ENCODE data around the gene REG3G. TPM values are rescaled to one million over a fixed set of nuclear protein-coding genes. Genes with fewer than 3 reads are reported as not detected.
A peak's percentile ranks its signal among the peaks of the same experiment; 100 is the strongest.

Gene REG3G
- not detected in 2 replicates for total RNA-seq (2014; rRNA removed; shearing (Covaris generic))

- no peak for DNase-seq (ENCODE audit: low spot score)
Measured at GRCh38 chr2:79025421-79025820, at the start of gene REG3G. REG3G (plus strand) TSS chr2:79025702; CDS start chr2:79026094, 392 bp downstream.

GRCh38 chr2:78977661-78978145, 47.8 kb upstream of the REG3G start:
- DNase-seq (ENCODE audit: low spot score): no peak

GRCh38 chr2:78978340-78978739, 47.2 kb upstream of the REG3G start:
- no peak for DNase-seq (ENCODE audit: low spot score)

GRCh38 chr2:78979380-78980151, 45.9 kb upstream of the REG3G start:
- peak; percentile 52 for DNase-seq (ENCODE audit: low spot score)

- no peak for DNase-seq (ENCODE audit: low spot score)
Measured at GRCh38 chr2:78980152-78980465, 45.4 kb upstream of the REG3G start.

GRCh38 chr2:78980871-78981270, 44.6 kb upstream of the REG3G start:
- no peak for DNase-seq (ENCODE audit: low spot score)

- DNase-seq (ENCODE audit: low spot score): no peak
Measured at GRCh38 chr2:78982638-78983330, 42.7 kb upstream of the REG3G start.

GRCh38 chr2:78984386-78984785, 41.1 kb upstream of the REG3G start:
- DNase-seq (ENCODE audit: low spot score): peak; percentile 25

- DNase-seq (ENCODE audit: low spot score): no peak
Measured at GRCh38 chr2:78985558-78985957, 39.9 kb upstream of the REG3G start.

- DNase-seq (ENCODE audit: low spot score): no peak
Measured at GRCh38 chr2:78989051-78989450, 36.5 kb upstream of the REG3G start.

- DNase-seq (ENCODE audit: low spot score): no peak
Measured at GRCh38 chr2:78992451-78992806, 33.1 kb upstream of the REG3G start.

GRCh38 chr2:78992807-78993517, 32.5 kb upstream of the REG3G start:
- no peak for DNase-seq (ENCODE audit: low spot score)

GRCh38 chr2:78993518-78994148, 31.9 kb upstream of the REG3G start:
- DNase-seq (ENCODE audit: low spot score): no peak

GRCh38 chr2:78994789-78995188, 30.7 kb upstream of the REG3G start:
- DNase-seq (ENCODE audit: low spot score): no peak

- peak; percentile 17 for DNase-seq (ENCODE audit: low spot score)
Measured at GRCh38 chr2:78999406-78999805, 26.1 kb upstream of the REG3G start.

GRCh38 chr2:79000008-79000576, 25.4 kb upstream of the REG3G start:
- no peak for DNase-seq (ENCODE audit: low spot score)

GRCh38 chr2:79001285-79001684, 24.2 kb upstream of the REG3G start:
- DNase-seq (ENCODE audit: low spot score): no peak

- DNase-seq (ENCODE audit: low spot score): no peak
Measured at GRCh38 chr2:79004680-79005079, 20.8 kb upstream of the REG3G start.

GRCh38 chr2:79005216-79005615, 20.3 kb upstream of the REG3G start:
- DNase-seq (ENCODE audit: low spot score): no peak

GRCh38 chr2:79009388-79009787, 16.1 kb upstream of the REG3G start:
- no peak for DNase-seq (ENCODE audit: low spot score)

- DNase-seq (ENCODE audit: low spot score): no peak
Measured at GRCh38 chr2:79011496-79011895, 14.0 kb upstream of the REG3G start.

GRCh38 chr2:79013629-79014028, 11.9 kb upstream of the REG3G start:
- DNase-seq (ENCODE audit: low spot score): no peak

All from A172 (cell line).